GM13976 (cell line): ENCODE measurements around the gene CACNB2.

Experiments
- DNase-seq: peaks from one replicate; pipeline ENCODE4 v3.0.0; 2012; ENCODE audit warnings: low spot score
- in situ Hi-C: fragments of 300-500 bp; cut with MboI; formaldehyde crosslinking; loops from one replicate; pipeline ENCODE4 v1.12.0; 2022; ENCODE audit warnings: low sequenced_read_pairs, mixed read lengths, inconsistent platforms; ENCODE audit not compliant: unreplicated experiment
- TF ChIP-seq, protein P1 (sequence below): IDR thresholded peaks from 2 replicates; pipeline ENCODE4 v1.5.1; 2012; ENCODE audit warnings: borderline replicate concordance, mild to moderate bottlenecking; ENCODE audit not compliant: insufficient read depth; ENCODE audit errors: extremely low read depth, missing control alignments, control extremely low read depth

CACNB2 gene

DNA sequence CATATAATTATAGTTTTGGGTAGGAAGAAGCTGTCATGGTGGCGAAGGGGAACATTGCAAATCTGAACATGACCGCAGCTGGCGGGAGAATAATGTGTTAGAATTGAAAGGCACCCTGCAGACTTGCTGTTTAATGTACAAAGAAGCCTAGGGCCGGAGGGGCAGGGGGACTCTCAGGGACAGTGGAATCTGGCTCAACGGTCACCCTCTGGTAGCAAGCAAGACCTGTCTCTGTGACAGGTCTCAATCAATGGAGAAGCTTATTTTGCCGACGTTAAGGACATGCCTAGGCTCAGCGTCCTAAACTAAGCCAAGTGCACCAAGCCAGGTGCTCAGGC, 333.9 kb downstream of the CACNB2 start:
- no peak for DNase-seq
- in situ Hi-C loops = no loop called here

DNA sequence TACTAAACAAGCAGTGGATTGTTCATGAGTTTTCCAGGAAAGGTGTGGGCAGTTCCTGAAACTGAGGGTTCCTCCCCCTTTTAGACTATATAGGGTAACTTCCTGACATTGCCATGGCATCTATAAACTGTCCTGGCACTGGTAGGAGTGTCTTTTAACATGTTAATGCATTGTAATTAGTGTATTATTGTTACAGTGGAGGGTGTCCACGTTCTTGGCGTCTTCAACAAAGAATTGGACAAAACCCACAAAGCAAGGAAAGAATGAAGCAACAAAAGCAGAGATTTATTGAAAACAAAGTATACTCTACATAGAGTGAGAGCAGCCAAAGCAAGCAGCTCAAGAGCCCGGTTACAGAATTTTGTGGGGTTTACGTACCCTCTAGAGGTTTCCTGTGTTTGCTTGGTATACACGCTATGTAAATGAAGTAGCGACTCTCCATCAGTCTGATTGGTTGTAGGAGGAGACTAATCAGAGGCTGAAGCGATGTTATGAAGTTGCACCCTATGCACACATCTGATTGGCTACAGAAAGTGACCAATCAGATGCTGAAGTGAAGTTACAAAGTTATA, 335.9 kb downstream of the CACNB2 start:
- DNase-seq = no peak
- in situ Hi-C loops = no loop called here
- TF ChIP-seq, protein P1, sequence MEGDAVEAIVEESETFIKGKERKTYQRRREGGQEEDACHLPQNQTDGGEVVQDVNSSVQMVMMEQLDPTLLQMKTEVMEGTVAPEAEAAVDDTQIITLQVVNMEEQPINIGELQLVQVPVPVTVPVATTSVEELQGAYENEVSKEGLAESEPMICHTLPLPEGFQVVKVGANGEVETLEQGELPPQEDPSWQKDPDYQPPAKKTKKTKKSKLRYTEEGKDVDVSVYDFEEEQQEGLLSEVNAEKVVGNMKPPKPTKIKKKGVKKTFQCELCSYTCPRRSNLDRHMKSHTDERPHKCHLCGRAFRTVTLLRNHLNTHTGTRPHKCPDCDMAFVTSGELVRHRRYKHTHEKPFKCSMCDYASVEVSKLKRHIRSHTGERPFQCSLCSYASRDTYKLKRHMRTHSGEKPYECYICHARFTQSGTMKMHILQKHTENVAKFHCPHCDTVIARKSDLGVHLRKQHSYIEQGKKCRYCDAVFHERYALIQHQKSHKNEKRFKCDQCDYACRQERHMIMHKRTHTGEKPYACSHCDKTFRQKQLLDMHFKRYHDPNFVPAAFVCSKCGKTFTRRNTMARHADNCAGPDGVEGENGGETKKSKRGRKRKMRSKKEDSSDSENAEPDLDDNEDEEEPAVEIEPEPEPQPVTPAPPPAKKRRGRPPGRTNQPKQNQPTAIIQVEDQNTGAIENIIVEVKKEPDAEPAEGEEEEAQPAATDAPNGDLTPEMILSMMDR = no peak

More for the DNA sequence above, 333.9 kb downstream of the CACNB2 start:
- TF ChIP-seq, protein P1 = no peak

DNA sequence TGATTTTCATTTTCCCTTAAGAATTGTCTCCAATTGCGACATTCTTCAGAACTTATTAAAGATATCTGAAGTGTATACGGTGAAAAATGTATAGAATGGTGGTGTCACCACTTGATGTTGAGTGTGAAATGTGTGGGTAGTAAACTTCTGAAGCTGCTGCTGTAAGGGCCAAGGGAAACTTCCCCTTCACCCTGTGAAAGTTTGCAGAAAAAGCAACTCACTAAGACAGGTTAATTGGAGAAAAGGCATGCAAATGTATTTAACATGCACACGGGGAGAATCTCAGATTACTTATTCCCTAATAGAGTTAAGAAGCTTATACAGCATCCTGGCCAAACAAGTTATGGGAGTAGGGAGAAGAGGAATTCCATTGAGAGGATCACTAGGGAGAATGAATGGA, 338.1 kb downstream of the CACNB2 start:
- TF ChIP-seq, protein P1 = no peak
- no peak for DNase-seq
- in situ Hi-C loops = no loop called here

DNA sequence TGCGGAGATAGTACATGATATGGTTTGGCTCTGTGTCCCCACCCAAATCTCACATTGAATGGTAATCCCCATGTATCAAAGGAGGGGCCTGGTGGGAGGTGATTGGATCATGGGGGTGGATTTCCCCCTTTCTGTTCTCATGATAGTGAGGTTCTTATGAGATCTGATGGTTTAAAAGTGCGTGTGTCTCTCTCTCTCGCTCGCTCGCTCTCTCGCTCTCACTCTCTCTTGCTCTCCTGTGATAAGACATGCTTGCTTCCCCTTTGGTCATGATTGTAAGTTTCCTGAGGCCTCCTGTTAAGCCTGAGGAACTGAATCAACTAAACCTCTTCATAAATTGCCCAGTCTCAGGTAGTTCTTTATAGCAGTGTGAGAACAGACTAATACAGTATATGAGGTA, 339.3 kb downstream of the CACNB2 start:
- TF ChIP-seq, protein P1 = no peak
- no peak for DNase-seq
- in situ Hi-C loops = no loop called here

DNA sequence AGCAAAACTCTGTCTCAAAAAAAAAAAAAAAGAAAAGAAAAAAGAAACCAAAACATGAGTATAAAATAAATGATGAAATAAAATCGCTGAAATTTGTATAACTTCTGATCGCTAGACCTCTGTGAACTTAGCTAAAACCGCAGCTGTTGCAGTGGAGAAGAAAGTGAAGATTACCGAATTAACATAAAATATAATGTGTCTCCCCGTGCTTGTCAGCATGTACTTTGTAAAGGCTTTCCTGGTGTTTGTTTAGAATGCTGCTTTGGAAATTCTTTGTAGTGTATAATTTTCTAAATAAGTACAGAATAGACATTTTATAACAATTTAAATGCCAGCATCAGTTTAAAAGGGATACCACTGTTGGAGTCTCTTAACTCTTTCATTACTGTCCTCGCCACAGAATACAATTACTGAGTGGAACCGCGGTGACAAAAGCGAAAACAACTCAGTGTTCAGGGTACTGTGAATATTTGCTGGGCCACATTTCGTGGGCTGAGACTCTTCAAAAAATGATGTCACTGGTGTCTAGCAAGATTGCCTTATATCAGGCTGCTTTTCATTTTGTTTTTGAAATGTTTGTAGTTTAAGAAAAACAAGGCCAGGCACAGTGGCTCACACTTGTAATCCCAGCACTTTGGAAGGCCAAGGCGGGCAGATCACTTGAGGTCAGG, 343.4 kb downstream of the CACNB2 start:
- DNase-seq = no peak
- TF ChIP-seq, protein P1 = no peak
- in situ Hi-C loops = no loop called here

DNA sequence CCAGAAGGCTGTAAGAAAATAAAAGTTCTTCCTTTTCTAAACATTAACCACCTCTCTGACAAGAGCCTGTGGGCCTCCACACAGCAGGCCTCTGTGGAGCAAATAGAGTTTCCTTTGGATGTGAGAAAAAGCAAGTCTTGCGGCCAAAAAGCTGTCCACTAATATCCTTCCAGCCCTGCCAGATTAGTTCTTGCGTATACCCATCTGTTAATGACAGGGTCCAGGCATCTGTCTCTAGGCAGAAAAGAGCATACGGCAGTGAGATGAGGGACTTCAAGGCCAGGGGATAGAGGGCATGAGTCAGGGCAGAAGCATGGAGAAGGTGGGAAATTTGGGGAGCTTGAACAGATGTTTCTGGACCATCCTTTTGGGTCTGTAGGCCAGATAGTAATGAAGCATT, 346.2 kb downstream of the CACNB2 start:
- in situ Hi-C loops = no loop called here

More for the DNA sequence above, 346.2 kb downstream of the CACNB2 start:
- TF ChIP-seq, protein P1 = no peak
- DNase-seq = no peak
